Fibroblast of lung (primary cell): ENCODE data around the gene OPALIN. TPM values are rescaled to one million over a fixed set of nuclear protein-coding genes. Genes with fewer than 3 reads are reported as not detected.

Experiments used
- DNase-seq, 2 donors: peaks; one replicate each; pipeline versions ENCODE4 v3.0.0 to v3.0.0-alpha.2; 2010; ENCODE audit warnings: low read depth in 2 of 2
- H2AFZ ChIP-seq: 2 replicates; pipeline ENCODE4 v1.5.1; 2012; ENCODE audit warnings: low read length, control low read depth, inconsistent platforms
- H3K27ac ChIP-seq: 2 replicates; pipeline ENCODE4 v1.5.1; 2011; ENCODE audit warnings: low read length, control low read depth; ENCODE audit not compliant: insufficient read depth
- H3K27me3 ChIP-seq: 2 replicates; pipeline ENCODE4 v1.5.1; 2011; ENCODE audit warnings: mild to moderate bottlenecking, low read length; ENCODE audit not compliant: control insufficient read depth, insufficient read depth
- H3K36me3 ChIP-seq: 2 replicates; pipeline ENCODE4 v1.5.1; 2011; ENCODE audit warnings: low read length; ENCODE audit not compliant: control insufficient read depth, insufficient read depth
- H3K4me1 ChIP-seq: 2 replicates; pipeline ENCODE4 v1.5.1; 2011; ENCODE audit warnings: low read length; ENCODE audit not compliant: control insufficient read depth, insufficient read depth; ENCODE audit errors: extremely low read depth
- H3K4me2 ChIP-seq: 2 replicates; pipeline ENCODE4 v1.5.1; 2011; ENCODE audit warnings: low read length, control low read depth; ENCODE audit not compliant: insufficient read depth; ENCODE audit errors: extremely low read depth
- H3K4me3 ChIP-seq, 4 experiments: fragments of 200-600 bp in 1 of 4; sonication (generic) in 1 of 4; replicated peaks in 1 of 4; 2 replicates each; pipeline ENCODE4 v1.5.1; 2011 to 2016; ENCODE audit warnings: low read length in 4 of 4, low read depth in 3 of 4, mild to moderate bottlenecking in 3 of 4, control low read depth in 2 of 4, inconsistent platforms in 1 of 4, mixed read lengths in 1 of 4; ENCODE audit not compliant: insufficient read depth in 1 of 4; ENCODE audit errors: control extremely low read depth in 1 of 4
- H3K79me2 ChIP-seq: 2 replicates; pipeline ENCODE4 v1.5.1; 2012; ENCODE audit warnings: mild to moderate bottlenecking, low read length, inconsistent platforms; ENCODE audit not compliant: control insufficient read depth, insufficient read depth
- H3K9ac ChIP-seq: 2 replicates; pipeline ENCODE4 v1.5.1; 2011; ENCODE audit warnings: mild to moderate bottlenecking, low read length, control low read depth; ENCODE audit not compliant: insufficient read depth
- H3K9me3 ChIP-seq: 2 replicates; pipeline ENCODE4 v1.5.1; 2012; ENCODE audit warnings: low read depth, low read length; ENCODE audit not compliant: control insufficient read depth, insufficient read depth
- H4K20me1 ChIP-seq: 2 replicates; pipeline ENCODE4 v1.5.1; 2011; ENCODE audit warnings: low read length; ENCODE audit not compliant: control insufficient read depth, insufficient read depth; ENCODE audit errors: extremely low read depth
- CTCF ChIP-seq, 2 donors: IDR thresholded peaks in 1 of 2; conservative IDR thresholded peaks in 1 of 2; 1 replicate in 1 of 2; 2 replicates in 1 of 2; pipeline ENCODE4 v1.5.1; 2011 to 2012; ENCODE audit warnings: low read length in 2 of 2, control low read depth in 1 of 2, inconsistent platforms in 1 of 2, low read depth in 1 of 2, mild to moderate bottlenecking in 1 of 2
- EZH2 ChIP-seq: IDR thresholded peaks from 2 replicates; pipeline ENCODE4 v1.5.1; 2012; ENCODE audit warnings: low read length, control low read depth, mild to moderate bottlenecking; ENCODE audit errors: missing control alignments
- polyA plus RNA-seq, 2 donors: library from polyadenylated mRNA; depleted of rRNA in 1 of 2; stranded (reverse) in 1 of 2; unstranded in 1 of 2; fragments of >200 nt; gene quantifications; 2 replicates each; pipeline ENCODE4 v1.2.1, GENCODE V29; 2011 to 2012; ENCODE audit warnings: missing spikeins in 1 of 2
- total RNA-seq: library from RNA; depleted of rRNA; stranded (reverse); fragments of >200 nt; gene quantifications from 2 replicates; pipeline ENCODE4 v1.2.1, GENCODE V29; 2014

The OPALIN gene
- total and polyA plus RNA-seq, 2 donors (not counting 1 experiment from before 2014, with no cell fraction given) = not detected

- TF ChIP-seq EZH2 (no peak), CTCF (conservative IDR thresholded peaks at IDR 0.05 in 1 of 2, IDR thresholded peaks at IDR 0.05 in 1 of 2; ENCODE audit: low read depth in 1 of 2, low read length in 2 of 2) (no peak)
- Histone ChIP-seq H3K9me3 (no peaks in the 10 kb centered on the region), H4K20me1 (no peaks in the 10 kb centered on the region), H3K4me3 (no peak overlapping the region), H3K9ac (no peak overlapping the region), H3K4me1 (no peaks in the 10 kb centered on the region), H2AFZ (no peak overlapping the region), H3K27ac (no peak overlapping the region), H3K79me2 (no peaks in the 10 kb centered on the region), H3K27me3 (no peaks in the 10 kb centered on the region), H3K4me2 (no peak overlapping the region), H3K36me3 (no peaks in the 10 kb centered on the region)
- DNase-seq = no peak
These were observed 2.0 kb upstream of the OPALIN start for GRCh38 chr10:96360766-96361165.

GRCh38 chr10:96360331-96360730 is 1.5 kb upstream of the OPALIN start:
- H3K27me3 ChIP-seq = no peaks in the 10 kb centered on the region
- TF ChIP-seq EZH2 (no peak), CTCF (conservative IDR thresholded peaks at IDR 0.05 in 1 of 2, IDR thresholded peaks at IDR 0.05 in 1 of 2; ENCODE audit: low read depth in 1 of 2, low read length in 2 of 2) (no peak)
- H3K9me3 ChIP-seq = no peaks in the 10 kb centered on the region
- H3K79me2 ChIP-seq = no peaks in the 10 kb centered on the region
- no peak overlapping the region for H2AFZ ChIP-seq
- H3K4me3 ChIP-seq = no peak overlapping the region
- DNase-seq = no peak
- H3K9ac ChIP-seq = no peak overlapping the region
- H3K4me1 ChIP-seq = no peaks in the 10 kb centered on the region
- H3K36me3 ChIP-seq = no peaks in the 10 kb centered on the region
- H3K27ac ChIP-seq = no peak overlapping the region
- no peak overlapping the region for H3K4me2 ChIP-seq
- H4K20me1 ChIP-seq = no peaks in the 10 kb centered on the region

GRCh38 chr10:96359616-96360015 is 814 bp upstream of the OPALIN start:
- no peak overlapping the region for H2AFZ ChIP-seq
- H3K4me1 ChIP-seq = no peaks in the 10 kb centered on the region
- no peak overlapping the region for H3K27ac ChIP-seq
- no peaks in the 10 kb centered on the region for H4K20me1 ChIP-seq
- H3K9me3 ChIP-seq = no peaks in the 10 kb centered on the region
- no peaks in the 10 kb centered on the region for H3K79me2 ChIP-seq
- H3K4me3 ChIP-seq = no peak overlapping the region
- no peaks in the 10 kb centered on the region for H3K36me3 ChIP-seq
- DNase-seq = no peak
- TF ChIP-seq EZH2 (no peak), CTCF (conservative IDR thresholded peaks at IDR 0.05 in 1 of 2, IDR thresholded peaks at IDR 0.05 in 1 of 2; ENCODE audit: low read depth in 1 of 2, low read length in 2 of 2) (no peak)
- H3K4me2 ChIP-seq = no peak overlapping the region
- no peak overlapping the region for H3K9ac ChIP-seq
- H3K27me3 ChIP-seq = no peaks in the 10 kb centered on the region
